Non-pigmented ciliary epithelial cell (primary cell): ENCODE results near the gene APEX1.
"Not testable (repeated sequence)": the region's sequence is repeated elsewhere in the genome, so short reads cannot be mapped to it uniquely, and the experiment has no call there.

ENCODE experiments used
- DNase-seq: peaks from one replicate; pipeline ENCODE4 v3.0.0-alpha.2; 2010; ENCODE audit warnings: low read depth

APEX1 gene

GRCh38 chr14:20435582-20436362 is 19.3 kb upstream of the APEX1 start, which contains the start of gene KLHL33:
TSS of gene KLHL33 (minus strand) at chr14:20436166. CDS start at chr14:20435811, 355 bp downstream.
- DNase-seq: no peak

GRCh38 chr14:20436363-20436755 is 18.7 kb upstream of the APEX1 start:
- no peak for DNase-seq

- DNase-seq: no peak
Observed at GRCh38 chr14:20438664-20439063, 16.4 kb upstream of the APEX1 start.

- no peak for DNase-seq
Observed at GRCh38 chr14:20440465-20440864, 14.6 kb upstream of the APEX1 start.

- DNase-seq: no peak
Observed at GRCh38 chr14:20440882-20441281, 14.1 kb upstream of the APEX1 start.

- no peak for DNase-seq
Observed at GRCh38 chr14:20441461-20441860, 13.6 kb upstream of the APEX1 start.

GRCh38 chr14:20443650-20444049 is 11.4 kb upstream of the APEX1 start:
- DNase-seq: not testable (repeated sequence)

- no peak for DNase-seq
Observed at GRCh38 chr14:20446889-20447288, 8.1 kb upstream of the APEX1 start.

- DNase-seq: not testable (repeated sequence)
Observed at GRCh38 chr14:20452831-20453230, 2.2 kb upstream of the APEX1 start.

GRCh38 chr14:20455355-20456300 is 602 bp downstream of the APEX1 start:
- peak; percentile 77 for DNase-seq

GRCh38 chr14:20456971-20457370 is 1.9 kb downstream of the APEX1 start:
- DNase-seq: no peak

GRCh38 chr14:20458031-20458789 is 3.2 kb downstream of the APEX1 start:
- no peak for DNase-seq

GRCh38 chr14:20460458-20461224 is 5.6 kb downstream of the APEX1 start:
- DNase-seq: no peak

GRCh38 chr14:20461225-20462141 is 6.5 kb downstream of the APEX1 start, which contains the start of gene PIP4P1:
TSS of gene PIP4P1 (minus strand) at chr14:20461434. CDS start at chr14:20461325, 109 bp downstream.
- peak; percentile 100 for DNase-seq

GRCh38 chr14:20468764-20469241 is 13.8 kb downstream of the APEX1 start:
- DNase-seq: no peak

- DNase-seq: no peak
Observed at GRCh38 chr14:20469242-20469889, 14.3 kb downstream of the APEX1 start, which contains the start of gene PNP. TSS of gene PNP (plus strand) at chr14:20469406. CDS start at chr14:20469525, 119 bp downstream.

GRCh38 chr14:20469890-20470602 is 15.0 kb downstream of the APEX1 start:
- DNase-seq: no peak

GRCh38 chr14:20470603-20470901 is 15.5 kb downstream of the APEX1 start:
- no peak for DNase-seq
